DND-41 (cell line): ENCODE measurements around the gene GBE1.

Experiments
- ATAC-seq: fragments of 200-7000 bp; cut with Tn5 transposase; 3 replicates; pipeline ENCODE4 v1.9.1; 2021; ENCODE audit warnings: low read depth; ENCODE audit not compliant: insufficient read depth
- DNase-seq: peaks from one replicate; pipeline ENCODE4 v3.0.0-alpha.2; 2020
- H2AFZ ChIP-seq: 2 replicates; pipeline ENCODE4 v1.6.0; 2012; ENCODE audit warnings: low read depth, low read length
- H3K27ac ChIP-seq: 2 replicates; pipeline ENCODE4 v1.5.1; 2012; ENCODE audit warnings: low read length, inconsistent platforms
- H3K27me3 ChIP-seq: fragments of 200-600 bp; sonication (generic); 2 replicates; pipeline ENCODE4 v1.6.0; 2012; ENCODE audit warnings: low read length, mild to moderate bottlenecking, inconsistent platforms; ENCODE audit not compliant: insufficient read depth, poor library complexity
- H3K36me3 ChIP-seq: 2 replicates; pipeline ENCODE4 v1.5.1; 2012; ENCODE audit warnings: low read length, inconsistent platforms; ENCODE audit not compliant: insufficient read depth
- H3K4me1 ChIP-seq: 2 replicates; pipeline ENCODE4 v1.5.1; 2012; ENCODE audit warnings: mild to moderate bottlenecking, low read length; ENCODE audit not compliant: insufficient read depth
- H3K4me2 ChIP-seq: 2 replicates; pipeline ENCODE4 v1.6.0; 2012; ENCODE audit warnings: mild to moderate bottlenecking, moderate library complexity, low read length, inconsistent platforms; ENCODE audit not compliant: insufficient read depth
- H3K4me3 ChIP-seq, 2 experiments: fragments of 200-600 bp in 1 of 2; shearing (Covaris generic) in 1 of 2; 2 replicates each; pipeline ENCODE4 v1.5.1; 2012 to 2016; ENCODE audit warnings: inconsistent platforms in 2 of 2, low read length in 2 of 2, mild to moderate bottlenecking in 2 of 2, low read depth in 1 of 2, moderate library complexity in 1 of 2
- H3K79me2 ChIP-seq: 2 replicates; pipeline ENCODE4 v1.6.0; 2012; ENCODE audit warnings: low read length, inconsistent platforms; ENCODE audit not compliant: insufficient read depth
- H3K9ac ChIP-seq: 2 replicates; pipeline ENCODE4 v1.6.0; 2012; ENCODE audit warnings: low read depth, mild to moderate bottlenecking, inconsistent platforms, low read length, moderate library complexity
- H3K9me3 ChIP-seq: 2 replicates; pipeline ENCODE4 v1.5.1; 2012; ENCODE audit warnings: low read length, moderate library complexity, mild to moderate bottlenecking, inconsistent platforms; ENCODE audit not compliant: insufficient read depth, severe bottlenecking
- H4K20me1 ChIP-seq: 2 replicates; pipeline ENCODE4 v1.6.0; 2012; ENCODE audit warnings: low read length; ENCODE audit not compliant: insufficient read depth
- CTCF ChIP-seq: IDR thresholded peaks from 2 replicates; pipeline ENCODE4 v1.5.1; 2012; ENCODE audit warnings: borderline replicate concordance, low read length, moderate library complexity, mild to moderate bottlenecking; ENCODE audit not compliant: poor library complexity, severe bottlenecking; ENCODE audit errors: extremely low read depth
- EZH2 ChIP-seq: IDR thresholded peaks from 3 replicates; pipeline ENCODE4 v1.6.1; 2012; ENCODE audit warnings: borderline replicate concordance, low read depth, mild to moderate bottlenecking, moderate library complexity, low read length, inconsistent platforms; ENCODE audit not compliant: severe bottlenecking

The GBE1 gene

GRCh38 chr3:81696090-81696489 is 65.4 kb downstream of the GBE1 start:
- peaks cover 43% of the 10 kb centered on the region for H3K79me2 ChIP-seq
- no peak for ATAC-seq

GRCh38 chr3:81695302-81695701 is 66.1 kb downstream of the GBE1 start:
- TF ChIP-seq EZH2 (no peak), CTCF (no peak)
- Histone ChIP-seq H2AFZ (no peak overlapping the region), H3K27me3 (no peaks in the 10 kb centered on the region), H3K9me3 (no peaks in the 10 kb centered on the region), H3K27ac (no peak overlapping the region), H3K4me1 (no peaks in the 10 kb centered on the region), H3K4me3 (no peak overlapping the region), H3K9ac (no peak overlapping the region), H4K20me1 (peaks cover 3% of the 10 kb centered on the region; the same call in 1 of the 2 replicates), H3K36me3 (peaks cover 62% of the 10 kb centered on the region), H3K79me2 (peaks cover 50% of the 10 kb centered on the region), H3K4me2 (no peak overlapping the region)
- ATAC-seq (no peak), DNase-seq (no peak)

More at GRCh38 chr3:81696090-81696489, 65.4 kb downstream of the GBE1 start:
- no peak for TF ChIP-seq EZH2
- TF ChIP-seq CTCF = no peak
- Histone ChIP-seq H3K27me3 (no peaks in the 10 kb centered on the region), H3K9me3 (no peaks in the 10 kb centered on the region), H3K36me3 (peaks cover 57% of the 10 kb centered on the region), H3K4me1 (no peaks in the 10 kb centered on the region), H2AFZ (no peak overlapping the region), H3K9ac (no peak overlapping the region), H3K4me2 (no peak overlapping the region), H4K20me1 (peaks cover 3% of the 10 kb centered on the region; the same call in 1 of the 2 replicates), H3K27ac (no peak overlapping the region), H3K4me3 (no peak overlapping the region)
- no peak for DNase-seq

GRCh38 chr3:81694662-81695061 is 66.8 kb downstream of the GBE1 start:
- Histone ChIP-seq H3K4me1 (no peaks in the 10 kb centered on the region), H3K4me3 (no peak overlapping the region), H3K9me3 (no peaks in the 10 kb centered on the region), H3K36me3 (peaks cover 62% of the 10 kb centered on the region), H3K27me3 (no peaks in the 10 kb centered on the region), H3K79me2 (peaks cover 57% of the 10 kb centered on the region), H3K27ac (no peak overlapping the region), H3K9ac (no peak overlapping the region), H4K20me1 (peaks cover 3% of the 10 kb centered on the region; the same call in 1 of the 2 replicates), H2AFZ (no peak overlapping the region), H3K4me2 (no peak overlapping the region)
- TF ChIP-seq CTCF (no peak), EZH2 (no peak)
- ATAC-seq = no peak
- no peak for DNase-seq

GRCh38 chr3:81692766-81693165 is 68.7 kb downstream of the GBE1 start:
- H3K4me1 ChIP-seq = no peaks in the 10 kb centered on the region
- H2AFZ ChIP-seq = no peak overlapping the region
- peaks cover 60% of the 10 kb centered on the region for H3K36me3 ChIP-seq
- no peak overlapping the region for H3K9ac ChIP-seq
- ATAC-seq (no peak), DNase-seq (no peak)
- TF ChIP-seq CTCF = no peak
- TF ChIP-seq EZH2 = no peak
- peaks cover 6% of the 10 kb centered on the region; the same call in 1 of the 2 replicates for H4K20me1 ChIP-seq
- H3K27me3 ChIP-seq = no peaks in the 10 kb centered on the region
- H3K4me2 ChIP-seq = no peak overlapping the region
- peaks cover 56% of the 10 kb centered on the region for H3K79me2 ChIP-seq
- H3K9me3 ChIP-seq = no peaks in the 10 kb centered on the region
- no peak overlapping the region for H3K4me3 ChIP-seq
- H3K27ac ChIP-seq = no peak overlapping the region
